GM19240 (cell line): ENCODE results near the gene ARMC2.
"Not testable (repeated sequence)": the region's sequence is repeated elsewhere in the genome, so short reads cannot be mapped to it uniquely, and the experiment has no call there.

Experiments used
- DNase-seq: peaks from one replicate; pipeline ENCODE4 v3.0.0; 2011; ENCODE audit warnings: low spot score; ENCODE audit not compliant: insufficient read length

Gene ARMC2

GRCh38 chr6:108915258-108915657, 67.0 kb downstream of the ARMC2 start:
- no peak for DNase-seq

- DNase-seq: no peak
Measured at GRCh38 chr6:108916026-108916686, 67.9 kb downstream of the ARMC2 start.

- DNase-seq: no peak
Measured at GRCh38 chr6:108920751-108921150, 72.5 kb downstream of the ARMC2 start.

GRCh38 chr6:108921547-108922361, 73.5 kb downstream of the ARMC2 start:
- DNase-seq: no peak

GRCh38 chr6:108922499-108922898, 74.3 kb downstream of the ARMC2 start:
- DNase-seq: no peak

- DNase-seq: no peak
Measured at GRCh38 chr6:108927927-108928326, 79.7 kb downstream of the ARMC2 start.

GRCh38 chr6:108928650-108929049, 80.4 kb downstream of the ARMC2 start:
- no peak for DNase-seq

- DNase-seq: not testable (repeated sequence)
Measured at GRCh38 chr6:108931090-108931489, 82.9 kb downstream of the ARMC2 start.

GRCh38 chr6:108937170-108937569, 88.9 kb downstream of the ARMC2 start:
- DNase-seq: no peak

- DNase-seq: no peak
Measured at GRCh38 chr6:108940741-108941140, 92.5 kb downstream of the ARMC2 start.

GRCh38 chr6:108941281-108941680, 93.1 kb downstream of the ARMC2 start:
- DNase-seq: no peak

GRCh38 chr6:108941859-108942258, 93.6 kb downstream of the ARMC2 start:
- no peak for DNase-seq

- no peak for DNase-seq
Measured at GRCh38 chr6:108942556-108943492, 94.6 kb downstream of the ARMC2 start.

GRCh38 chr6:108944071-108944470, 95.8 kb downstream of the ARMC2 start:
- no peak for DNase-seq

- DNase-seq: no peak
Measured at GRCh38 chr6:108944707-108945680, 96.8 kb downstream of the ARMC2 start.

GRCh38 chr6:108945681-108946159, 97.5 kb downstream of the ARMC2 start:
- no peak for DNase-seq

GRCh38 chr6:108946695-108947094, 98.5 kb downstream of the ARMC2 start:
- DNase-seq: no peak

- DNase-seq: no peak
Measured at GRCh38 chr6:108947114-108947854, 99.1 kb downstream of the ARMC2 start.

GRCh38 chr6:108948181-108948661, 100.0 kb downstream of the ARMC2 start:
- DNase-seq: no peak
